NCI-H460 (cell line): ENCODE measurements around the gene ALDH18A1. TPM values are rescaled to one million over a fixed set of nuclear protein-coding genes. Genes with fewer than 3 reads are reported as not detected.

Experiments used
- DNase-seq: peaks from one replicate; pipeline ENCODE4 v3.0.0-alpha.2; 2016; ENCODE audit warnings: low read depth; ENCODE audit errors: extremely low read depth
- total RNA-seq: library from RNA; depleted of rRNA; stranded (reverse); fragments of >200 nt; shearing (Covaris generic); gene quantifications from 2 replicates; pipeline ENCODE4 v1.2.3, GENCODE V29; 2014; rRNA removed

The ALDH18A1 gene
- total RNA-seq, 1 experiment from 2014 or later: 102 TPM

- no peak for DNase-seq
Observed at GRCh38 chr10:95559471-95559870, 97.0 kb downstream of the ALDH18A1 start.

- no peak for DNase-seq
Observed at GRCh38 chr10:95558593-95559320, 97.8 kb downstream of the ALDH18A1 start.

GRCh38 chr10:95556994-95557767, 99.3 kb downstream of the ALDH18A1 start:
- no peak for DNase-seq

Other genes starting within 250 kb of the ALDH18A1 start
- 0.27 and 0.43 TPM in 2 replicates for gene SORBS1, start 95.3 kb downstream of the ALDH18A1 start, total RNA-seq
- 48.2 and 55.1 TPM in 2 replicates for gene TCTN3, start 37.2 kb upstream of the ALDH18A1 start, total RNA-seq
- not detected in 2 replicates for gene ENTPD1, start 99.5 kb upstream of the ALDH18A1 start, total RNA-seq